Right lobe of liver (tissue), 6 donors: Measurements from ENCODE around the gene PITPNM3. TPM values are rescaled to one million over a fixed set of nuclear protein-coding genes. Genes with fewer than 3 reads are reported as not detected.
A peak's percentile ranks its signal among the peaks of the same experiment; 100 is the strongest.

Source experiments
- ATAC-seq, 4 donors: fragments of 200-7000 bp; cut with Tn5 transposase; one replicate each; pipeline ENCODE4 v1.9.1; 2020; ENCODE audit warnings: mild to moderate bottlenecking in 4 of 4, moderate library complexity in 4 of 4
- DNase-seq, 3 donors: peaks; one replicate each; pipeline ENCODE4 v3.0.0-alpha.2; 2020
- H3K27ac ChIP-seq, 3 donors: fragments of 200-600 bp; one replicate each; pipeline ENCODE4 v1.8.0; 2022
- H3K27me3 ChIP-seq, 2 donors: fragments of 200-600 bp; one replicate each; pipeline ENCODE4 v1.8.0; 2022
- H3K36me3 ChIP-seq, 4 donors: fragments of 200-600 bp; sonication (generic) in 1 of 4; one replicate each; pipeline versions ENCODE4 v1.5.1 to v1.8.0; 2017 to 2022; ENCODE audit warnings: control low read depth in 1 of 4
- H3K4me1 ChIP-seq, 4 donors: fragments of 200-600 bp; sonication (generic) in 1 of 4; one replicate each; pipeline versions ENCODE4 v1.5.1 to v1.8.0; 2017 to 2022; ENCODE audit warnings: control low read depth in 1 of 4
- H3K4me3 ChIP-seq, 3 donors: fragments of 200-600 bp; one replicate each; pipeline ENCODE4 v1.8.0; 2022
- H3K9me3 ChIP-seq, 4 donors: fragments of 200-600 bp; sonication (generic) in 1 of 4; one replicate each; pipeline versions ENCODE4 v1.5.1 to v1.8.0; 2017 to 2022; ENCODE audit warnings: control low read depth in 1 of 4
- POLR2A ChIP-seq: fragments of 450-650 bp; IDR thresholded peaks from one replicate; pipeline ENCODE4 v1.6.1; 2017; ENCODE audit warnings: antibody characterized with exemption, mild to moderate bottlenecking
- WGBS: methylation state at CpG from one replicate; pipeline ENCODE4 v1.1.6; 2018; ENCODE audit warnings: low coverage, low lambda C conversion rate; ENCODE audit not compliant: insufficient coverage; ENCODE audit errors: missing lambda C conversion rate; 5-methylcytosine and 5-hydroxymethylcytosine counted together
- intact Hi-C, 2 donors: fragments of 100-400 bp; cut with DNase I; formaldehyde crosslinking; loops; one replicate each; pipeline versions ENCODE4 v1.11.2 to v1.14.1; 2022
- total RNA-seq, 6 experiments: library from RNA; depleted of rRNA in 2 of 6; stranded (reverse); fragments of >200 nt in 2 of 6; fragmentation: NEBNext Ultra II Directional in 3 of 6; extraction: Animal tissue kit (Norgen Biotek cat#: 25700) in 3 of 6; gene quantifications; one replicate each; pipeline versions ENCODE4 v1.1.0 to v1.2.4, GENCODE V29; 2016 to 2023
- TF ChIP-seq, protein P1 (sequence below), 4 donors: fragments of 200-600 bp in 3 of 4; fragments of 450-650 bp in 1 of 4; IDR thresholded peaks; one replicate each; pipeline versions ENCODE4 v1.5.1 to v1.8.0; 2016 to 2022; ENCODE audit warnings: antibody characterized with exemption in 4 of 4, mild to moderate bottlenecking in 2 of 4
- donor health status: DM: no; HTN: yes; CAD: no.
- donor health status: DM: no; HTN: no; CAD: no.
- donor health status: DM: no; HTN: no; CAD: no.
- donor health status: DM: no; HTN: yes; CAD: no.
- donor health status: DM: no; HTN: yes; CAD: no.

The PITPNM3 gene
- total RNA-seq, 6 experiments from 2014 or later, result 0.91 to 3.8 (median 1.2) TPM

DNA sequence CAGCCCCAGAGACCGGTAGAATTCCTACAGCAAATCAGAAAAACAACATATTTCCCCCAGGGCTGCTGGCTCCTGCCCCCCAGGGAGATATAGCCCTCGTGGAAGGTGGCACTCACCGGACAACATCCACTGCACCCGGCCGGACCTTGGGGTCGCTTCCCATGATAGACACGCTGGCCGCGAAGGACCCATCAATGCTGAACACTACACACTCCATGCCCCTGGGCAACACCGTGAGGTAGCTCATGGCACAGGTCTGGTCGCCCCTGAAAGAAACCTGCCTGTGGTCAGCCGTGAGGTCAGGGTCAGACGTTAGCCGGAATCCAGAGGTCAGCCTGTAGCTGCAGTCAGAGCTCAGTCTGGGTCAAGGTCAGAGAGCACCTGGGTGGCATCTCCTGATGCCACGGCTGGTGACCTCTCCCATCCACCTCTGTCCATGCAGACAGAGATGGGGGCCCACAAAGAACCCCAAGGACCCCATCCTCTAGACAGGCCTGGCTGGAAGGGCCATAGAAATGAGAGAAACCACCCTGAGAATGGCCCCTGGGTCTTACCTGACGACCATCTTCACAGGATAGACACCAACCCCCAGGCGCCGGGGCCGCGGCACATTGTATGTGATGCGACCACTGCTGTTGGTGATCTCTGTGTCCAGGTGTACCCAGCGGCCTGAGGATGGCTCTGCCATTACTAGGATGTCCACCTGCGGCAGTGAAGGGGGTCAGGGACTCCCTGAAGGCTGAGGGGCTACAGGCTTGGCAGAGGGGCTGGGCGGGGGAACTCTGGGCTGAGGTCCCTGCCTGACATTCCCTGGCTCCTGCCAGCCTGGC is 92.5 kb downstream of the PITPNM3 start:
- Histone ChIP-seq H3K27ac (no peak overlapping the region), H3K4me1 (no peaks in the 10 kb centered on the region), H3K9me3 (no peaks in the 10 kb centered on the region), H3K27me3 (no peaks in the 10 kb centered on the region), H3K36me3 (no peaks in the 10 kb centered on the region), H3K4me3 (no peak overlapping the region)
- intact Hi-C loops, result no loop called here
- ATAC-seq, result no peak
- TF ChIP-seq POLR2A, result no peak
- TF ChIP-seq, protein P1, sequence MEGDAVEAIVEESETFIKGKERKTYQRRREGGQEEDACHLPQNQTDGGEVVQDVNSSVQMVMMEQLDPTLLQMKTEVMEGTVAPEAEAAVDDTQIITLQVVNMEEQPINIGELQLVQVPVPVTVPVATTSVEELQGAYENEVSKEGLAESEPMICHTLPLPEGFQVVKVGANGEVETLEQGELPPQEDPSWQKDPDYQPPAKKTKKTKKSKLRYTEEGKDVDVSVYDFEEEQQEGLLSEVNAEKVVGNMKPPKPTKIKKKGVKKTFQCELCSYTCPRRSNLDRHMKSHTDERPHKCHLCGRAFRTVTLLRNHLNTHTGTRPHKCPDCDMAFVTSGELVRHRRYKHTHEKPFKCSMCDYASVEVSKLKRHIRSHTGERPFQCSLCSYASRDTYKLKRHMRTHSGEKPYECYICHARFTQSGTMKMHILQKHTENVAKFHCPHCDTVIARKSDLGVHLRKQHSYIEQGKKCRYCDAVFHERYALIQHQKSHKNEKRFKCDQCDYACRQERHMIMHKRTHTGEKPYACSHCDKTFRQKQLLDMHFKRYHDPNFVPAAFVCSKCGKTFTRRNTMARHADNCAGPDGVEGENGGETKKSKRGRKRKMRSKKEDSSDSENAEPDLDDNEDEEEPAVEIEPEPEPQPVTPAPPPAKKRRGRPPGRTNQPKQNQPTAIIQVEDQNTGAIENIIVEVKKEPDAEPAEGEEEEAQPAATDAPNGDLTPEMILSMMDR (IDR thresholded peaks at IDR 0.05), result no peak
- DNase-seq, result peak in 2 of 3 donors; percentile 14 to 44
- 75% methylated on average over 5 of the region's 24 CpGs for WGBS

DNA sequence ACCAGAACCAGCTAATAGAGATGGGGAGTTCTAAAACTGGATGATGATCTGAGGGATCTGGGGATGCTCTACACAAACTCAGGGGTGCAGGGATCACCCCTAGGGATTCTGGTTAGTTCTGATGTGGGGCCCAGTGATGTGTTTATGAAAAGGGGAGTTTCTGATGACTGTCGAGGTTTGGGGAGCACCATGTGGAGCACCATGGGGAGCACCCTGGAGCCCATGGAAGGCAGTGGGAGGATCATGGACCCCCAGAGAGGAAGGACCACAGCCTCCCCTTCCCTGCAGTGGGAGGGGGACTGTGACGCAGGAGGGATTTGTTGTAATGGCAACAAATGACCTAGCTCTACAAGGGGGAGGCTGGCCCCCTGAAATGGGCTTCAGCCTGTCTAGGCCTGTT is 93.7 kb downstream of the PITPNM3 start:
- Histone ChIP-seq H3K4me3 (no peak overlapping the region), H3K9me3 (no peaks in the 10 kb centered on the region), H3K27me3 (no peaks in the 10 kb centered on the region), H3K4me1 (no peaks in the 10 kb centered on the region), H3K27ac (no peak overlapping the region), H3K36me3 (no peaks in the 10 kb centered on the region)
- no peak for ATAC-seq
- intact Hi-C loops, result no loop called here
- no CpG with 5 or more reads among the region's 2 CpGs for WGBS
- TF ChIP-seq, protein P1 (IDR thresholded peaks at IDR 0.05), result no peak
- no peak for TF ChIP-seq POLR2A
- peak in 1 of 3 donors; percentile 13 for DNase-seq

DNA sequence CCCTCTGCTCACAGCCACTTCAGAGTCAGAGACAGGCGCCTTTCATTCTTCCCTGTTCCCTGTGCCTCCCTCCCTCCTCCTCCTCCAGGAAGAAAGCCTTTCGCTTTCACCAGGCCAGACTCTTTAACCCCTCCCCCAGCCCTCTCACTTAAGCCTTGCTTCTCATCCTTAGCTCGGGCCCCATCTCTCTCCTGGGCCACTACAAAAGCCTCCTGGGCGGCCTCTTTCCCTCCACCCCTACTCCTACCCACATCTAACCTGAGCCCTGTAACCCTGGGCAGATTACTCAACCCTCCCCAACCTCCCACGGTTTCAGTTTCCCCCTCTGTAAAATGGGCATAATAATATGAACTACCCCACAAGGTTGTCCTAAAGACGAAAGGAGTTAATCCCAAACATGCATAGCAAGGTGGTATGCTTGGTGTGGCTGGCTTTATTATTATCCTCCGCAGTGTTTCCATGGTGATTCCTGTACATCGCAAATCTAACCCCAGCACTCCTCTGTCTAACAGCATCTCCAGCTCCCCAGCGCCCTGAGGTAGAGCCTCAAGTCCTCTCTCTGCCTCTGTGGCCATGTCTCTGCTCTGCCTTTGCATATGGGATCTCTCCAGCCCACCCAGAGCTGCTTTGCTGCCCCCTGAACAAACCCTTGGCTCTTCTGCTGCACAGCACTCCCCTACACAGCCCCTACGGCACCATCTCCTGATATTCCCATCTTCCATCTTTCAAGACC is 94.4 kb downstream of the PITPNM3 start:
- no peak overlapping the region for H3K4me3 ChIP-seq
- DNase-seq (peak in 1 of 3 donors; percentile 5), ATAC-seq (no peak)
- no peaks in the 10 kb centered on the region for H3K4me1 ChIP-seq
- H3K36me3 ChIP-seq, result no peaks in the 10 kb centered on the region
- H3K27ac ChIP-seq, result no peak overlapping the region
- TF ChIP-seq POLR2A, result no peak
- TF ChIP-seq, protein P1 (IDR thresholded peaks at IDR 0.05), result no peak
- WGBS, result 70% methylated on average over 10 of the region's 10 CpGs
- intact Hi-C loops, result no loop called here
- no peaks in the 10 kb centered on the region for H3K27me3 ChIP-seq
- H3K9me3 ChIP-seq, result no peaks in the 10 kb centered on the region

- no peaks in the 10 kb centered on the region for H3K9me3 ChIP-seq
- ATAC-seq, result no peak
- no peaks in the 10 kb centered on the region for H3K36me3 ChIP-seq
- WGBS, result 100% methylated on average over 2 of the region's 14 CpGs
- H3K4me1 ChIP-seq, result no peaks in the 10 kb centered on the region
- DNase-seq, result peak in 1 of 3 donors; percentile 53
- H3K27ac ChIP-seq, result no peak overlapping the region
- intact Hi-C loops, result no loop called here
- TF ChIP-seq, protein P1 (IDR thresholded peaks at IDR 0.05), result no peak
- TF ChIP-seq POLR2A, result no peak
- H3K27me3 ChIP-seq, result no peaks in the 10 kb centered on the region
- no peak overlapping the region for H3K4me3 ChIP-seq
Observed at GRCh38 chr17:6461246-6461645, 95.1 kb downstream of the PITPNM3 start.
